HEK293 (cell line): ENCODE results near the gene SLC35B1.

Experiments
- CTCF ChIA-PET: fragments of 350-600 bp; formaldehyde crosslinking; extraction: SDS; loops from one replicate; lab custom pipeline; 2021; ENCODE audit warnings: antibody characterized with exemption; lab: Yijun Ruan, JAX
- POLR2A ChIA-PET: fragments of 300-600 bp; formaldehyde crosslinking; extraction: SDS; loops from one replicate; lab custom pipeline; 2020; ENCODE audit warnings: antibody characterized with exemption, inconsistent platforms; lab: Yijun Ruan, JAX
- H3K27ac ChIP-seq: fragments of 200-500 bp; sonication (Bioruptor generic); 2 replicates; pipeline ENCODE4 v1.5.1; 2014; ENCODE audit warnings: low read depth, low read length, control low read depth, inconsistent platforms; ENCODE audit errors: extremely low read depth
- H3K36me3 ChIP-seq, 2 experiments: fragments of 200-500 bp in 1 of 2; sonication (Bioruptor generic) in 1 of 2; 1 replicate in 1 of 2; 2 replicates in 1 of 2; pipeline ENCODE4 v1.5.1; 2014 to 2017; ENCODE audit warnings: inconsistent platforms in 2 of 2, low read length in 2 of 2; ENCODE audit not compliant: control insufficient read depth in 2 of 2, insufficient read depth in 1 of 2
- H3K4me1 ChIP-seq: fragments of 200-500 bp; sonication (Bioruptor generic); 2 replicates; pipeline ENCODE4 v1.5.1; 2014; ENCODE audit warnings: mild to moderate bottlenecking, low read length, inconsistent platforms; ENCODE audit not compliant: control insufficient read depth, insufficient read depth
- H3K4me3 ChIP-seq: 2 replicates; pipeline ENCODE4 v1.5.1; 2011; ENCODE audit warnings: low read depth, mild to moderate bottlenecking, control low read depth, low read length, moderate library complexity
- H3K9me3 ChIP-seq: fragments of 200-500 bp; sonication (Bioruptor generic); 2 replicates; pipeline ENCODE4 v1.5.1; 2014; ENCODE audit warnings: low read depth, low read length, inconsistent platforms; ENCODE audit not compliant: control insufficient read depth, insufficient read depth
- BCL11A ChIP-seq: fragments of 450-650 bp; formaldehyde crosslinking; IDR thresholded peaks from 2 replicates; pipeline ENCODE4 v1.5.1; 2016; ENCODE audit warnings: low read depth, missing biosample characterization, missing genetic modification characterization
- ELK4 ChIP-seq: IDR thresholded peaks from 2 replicates; pipeline ENCODE4 v1.6.1; 2011; ENCODE audit warnings: mild to moderate bottlenecking, low read depth, low read length, borderline replicate concordance
- OVOL3 ChIP-seq: fragments of 450-650 bp; formaldehyde crosslinking; IDR thresholded peaks from 2 replicates; pipeline ENCODE4 v1.5.1; 2016; ENCODE audit warnings: missing biosample characterization, missing genetic modification characterization
- PBX3 ChIP-seq: sonication (generic); formaldehyde crosslinking; IDR thresholded peaks from 2 replicates; pipeline ENCODE4 v1.8.1; 2022; ENCODE audit warnings: mild to moderate bottlenecking, moderate library complexity, missing genetic modification reagents
- SCRT1 ChIP-seq: fragments of 450-650 bp; formaldehyde crosslinking; IDR thresholded peaks from 2 replicates; pipeline ENCODE4 v1.5.1; 2016; ENCODE audit warnings: missing biosample characterization, missing genetic modification characterization, borderline replicate concordance
- SP2 ChIP-seq: fragments of 450-650 bp; formaldehyde crosslinking; IDR thresholded peaks from 2 replicates; pipeline ENCODE4 v1.5.1; 2016; ENCODE audit warnings: missing biosample characterization, missing genetic modification characterization
- ZBTB20 ChIP-seq: fragments of 450-650 bp; formaldehyde crosslinking; IDR thresholded peaks from 2 replicates; pipeline ENCODE4 v1.5.1; 2016; ENCODE audit warnings: missing biosample characterization, missing genetic modification characterization
- ZBTB49 ChIP-seq: fragments of 450-650 bp; formaldehyde crosslinking; IDR thresholded peaks from 2 replicates; pipeline ENCODE4 v1.5.1; 2016; ENCODE audit warnings: missing biosample characterization, missing genetic modification characterization, low read depth
- ZNF174 ChIP-seq: fragments of 450-650 bp; formaldehyde crosslinking; IDR thresholded peaks from 2 replicates; pipeline ENCODE4 v1.5.0; 2017; ENCODE audit warnings: missing biosample characterization, mild to moderate bottlenecking, missing genetic modification characterization
- ZNF202 ChIP-seq: fragments of 450-650 bp; formaldehyde crosslinking; IDR thresholded peaks from 2 replicates; pipeline ENCODE4 v1.5.1; 2016; ENCODE audit warnings: missing biosample characterization, missing genetic modification characterization, borderline replicate concordance
- ZNF239 ChIP-seq: fragments of 450-650 bp; formaldehyde crosslinking; IDR thresholded peaks from 2 replicates; pipeline ENCODE4 v1.5.1; 2016; ENCODE audit warnings: missing biosample characterization, missing genetic modification characterization
- ZNF324 ChIP-seq: fragments of 450-650 bp; formaldehyde crosslinking; IDR thresholded peaks from 2 replicates; pipeline ENCODE4 v1.5.1; 2016; ENCODE audit warnings: missing biosample characterization, missing genetic modification characterization
- ZNF416 ChIP-seq: fragments of 450-650 bp; formaldehyde crosslinking; IDR thresholded peaks from 2 replicates; pipeline ENCODE4 v1.5.1; 2016; ENCODE audit warnings: missing biosample characterization, missing genetic modification characterization
- ZNF48 ChIP-seq: fragments of 450-650 bp; formaldehyde crosslinking; IDR thresholded peaks from 2 replicates; pipeline ENCODE4 v1.5.1; 2016; ENCODE audit warnings: missing biosample characterization, missing genetic modification characterization
- ZNF514 ChIP-seq: fragments of 450-650 bp; formaldehyde crosslinking; IDR thresholded peaks from 2 replicates; pipeline ENCODE4 v1.5.1; 2016; ENCODE audit warnings: missing biosample characterization, missing genetic modification characterization
- ZNF596 ChIP-seq: fragments of 450-650 bp; IDR thresholded peaks from 2 replicates; pipeline ENCODE4 v1.5.0; 2018; ENCODE audit warnings: missing biosample characterization, mild to moderate bottlenecking, missing genetic modification characterization, moderate library complexity
- ZNF658 ChIP-seq: fragments of 450-650 bp; formaldehyde crosslinking; IDR thresholded peaks from 2 replicates; pipeline ENCODE4; 2016; ENCODE audit warnings: missing biosample characterization, missing genetic modification characterization
- ZNF692 ChIP-seq: fragments of 450-650 bp; formaldehyde crosslinking; IDR thresholded peaks from 2 replicates; pipeline ENCODE4 v1.5.1; 2016; ENCODE audit warnings: missing biosample characterization, missing genetic modification characterization
- ZNF747 ChIP-seq: fragments of 450-650 bp; formaldehyde crosslinking; IDR thresholded peaks from 2 replicates; pipeline ENCODE4 v1.5.1; 2016; ENCODE audit warnings: missing biosample characterization, missing genetic modification characterization
- ZNF843 ChIP-seq: fragments of 450-650 bp; formaldehyde crosslinking; IDR thresholded peaks from 2 replicates; pipeline ENCODE4 v1.5.1; 2016; ENCODE audit warnings: missing biosample characterization, missing genetic modification characterization
- ZXDB ChIP-seq: fragments of 450-650 bp; formaldehyde crosslinking; IDR thresholded peaks from 2 replicates; pipeline ENCODE4 v1.5.1; 2016; ENCODE audit warnings: missing biosample characterization, missing genetic modification characterization

SLC35B1 gene

GRCh38 chr17:49723423-49723822 is 15.7 kb upstream of the SLC35B1 start:
- Histone ChIP-seq H3K4me1 (no peaks in the 10 kb centered on the region), H3K36me3 (peaks cover 10 to 34% of the 10 kb centered on the region in 2 experiments; a peak in 2 of 3 replicates), H3K27ac (no peak overlapping the region), H3K4me3 (no peak overlapping the region), H3K9me3 (no peaks in the 10 kb centered on the region)
- POLR2A ChIA-PET, result no interaction called here
- TF ChIP-seq ZNF596 (no peak), ZNF48 (tag by site-specific recombination) (no peak), ZBTB49 (tag by site-specific recombination) (no peak), ZXDB (no peak), ZNF843 (tag by site-specific recombination) (no peak), ZNF692 (tag by site-specific recombination) (no peak), ZNF174 (tag by site-specific recombination) (no peak), ZNF239 (tag by site-specific recombination) (no peak), ZNF202 (tag by site-specific recombination) (no peak), ZNF658 (tag by site-specific recombination) (no peak), ZBTB20 (tag by site-specific recombination) (no peak), ZNF514 (no peak), BCL11A (tag by site-specific recombination) (no peak), ELK4 (no peak), ZNF416 (tag by site-specific recombination) (no peak), ZNF747 (tag by site-specific recombination) (no peak), ZNF324 (tag by site-specific recombination) (no peak)
- CTCF ChIA-PET, result interaction anchor here (0.6 to 0.8 kb wide), 2 partner anchors 274 to 298 kb away, joined by 3 to 5 read pairs; no protein-coding TSS in a partner anchor

GRCh38 chr17:49722066-49722465 is 14.3 kb upstream of the SLC35B1 start:
- CTCF ChIA-PET, result interaction anchor here (1.1 to 2.5 kb wide), 4 partner anchors 10 to 276 kb away, joined by 3 to 16 read pairs (median 4); partner anchors contain the start of gene SLC35B1
- Histone ChIP-seq H3K4me1 (no peaks in the 10 kb centered on the region), H3K4me3 (no peak overlapping the region), H3K9me3 (no peaks in the 10 kb centered on the region), H3K27ac (peak overlapping the region; percentile 16; the same call in 1 of the 2 replicates), H3K36me3 (peaks cover 11 to 47% of the 10 kb centered on the region in 2 experiments)
- POLR2A ChIA-PET, result interaction anchor here (1.4 kb wide), 1 partner anchor 42 kb away, joined by 9 read pairs; the partner anchor contains the start of gene FAM117A
- no peak for TF ChIP-seq PBX3 (CRISPR knock-in tag)
- no peak for TF ChIP-seq OVOL3
- TF ChIP-seq SP2 (tag by site-specific recombination), result no peak
- TF ChIP-seq SCRT1, result no peak
